SJSA1 (cell line): ENCODE results near the gene BANK1. TPM values are rescaled to one million over a fixed set of nuclear protein-coding genes. Genes with fewer than 3 reads are reported as not detected.

Experiments used
- DNase-seq, 2 experiments: peaks; one replicate each; pipeline ENCODE4 v3.0.0-alpha.2; 2015 to 2020; ENCODE audit warnings: low spot score in 2 of 2, low read depth in 1 of 2
- H3K27ac ChIP-seq: fragments of 250-450 bp; sonication (Bioruptor Pico); 2 replicates; pipeline ENCODE4 v1.5.1; 2020; ENCODE audit warnings: mild to moderate bottlenecking, moderate library complexity
- H3K27me3 ChIP-seq: fragments of 250-450 bp; sonication (Bioruptor Pico); replicated peaks from 2 replicates; pipeline ENCODE4 v1.5.1; 2020; ENCODE audit warnings: mild to moderate bottlenecking, moderate library complexity
- H3K36me3 ChIP-seq: fragments of 250-450 bp; sonication (Bioruptor Pico); 2 replicates; pipeline ENCODE4 v1.5.1; 2020; ENCODE audit warnings: mild to moderate bottlenecking
- H3K4me1 ChIP-seq: fragments of 250-450 bp; sonication (Bioruptor Pico); replicated peaks from 2 replicates; pipeline ENCODE4 v1.6.1; 2021; ENCODE audit warnings: mild to moderate bottlenecking
- H3K4me3 ChIP-seq: fragments of 250-450 bp; sonication (Bioruptor Pico); 2 replicates; pipeline ENCODE4 v1.5.1; 2020; ENCODE audit warnings: mild to moderate bottlenecking
- H3K9me3 ChIP-seq: fragments of 250-450 bp; sonication (Bioruptor Pico); replicated peaks from 2 replicates; pipeline ENCODE4 v1.5.1; 2020; ENCODE audit warnings: mild to moderate bottlenecking
- total RNA-seq: library from RNA; depleted of rRNA; stranded (reverse); fragments of >200 nt; shearing (Covaris generic); gene quantifications from 2 replicates; pipeline ENCODE4 v1.2.3, GENCODE V29; 2014

The BANK1 gene
- total RNA-seq, 1 experiment from 2014 or later = not detected

GRCh38 chr4:102055805-102056204 is 265.3 kb downstream of the BANK1 start:
- Histone ChIP-seq H3K4me3 (no peak overlapping the region), H3K4me1 (peaks cover 9% of the 10 kb centered on the region; the same call in 1 of the 2 replicates), H3K27ac (no peak overlapping the region), H3K36me3 (no peaks in the 10 kb centered on the region), H3K27me3 (no peaks in the 10 kb centered on the region), H3K9me3 (no peaks in the 10 kb centered on the region)
- no peak for DNase-seq

- no peak for DNase-seq
- H3K27me3 ChIP-seq = no peaks in the 10 kb centered on the region
- H3K4me3 ChIP-seq = no peak overlapping the region
- H3K27ac ChIP-seq = no peak overlapping the region
- no peaks in the 10 kb centered on the region for H3K9me3 ChIP-seq
- H3K4me1 ChIP-seq = peaks cover 9% of the 10 kb centered on the region; the same call in 1 of the 2 replicates
- no peaks in the 10 kb centered on the region for H3K36me3 ChIP-seq
These were observed 266.6 kb downstream of the BANK1 start for GRCh38 chr4:102057122-102057521.

- Histone ChIP-seq H3K36me3 (no peaks in the 10 kb centered on the region), H3K4me1 (peaks cover 9% of the 10 kb centered on the region; the same call in 1 of the 2 replicates), H3K27ac (no peak overlapping the region), H3K9me3 (no peaks in the 10 kb centered on the region), H3K27me3 (no peaks in the 10 kb centered on the region), H3K4me3 (no peak overlapping the region)
- DNase-seq = no peak
These were observed 270.6 kb downstream of the BANK1 start for GRCh38 chr4:102061133-102061532.

DNA sequence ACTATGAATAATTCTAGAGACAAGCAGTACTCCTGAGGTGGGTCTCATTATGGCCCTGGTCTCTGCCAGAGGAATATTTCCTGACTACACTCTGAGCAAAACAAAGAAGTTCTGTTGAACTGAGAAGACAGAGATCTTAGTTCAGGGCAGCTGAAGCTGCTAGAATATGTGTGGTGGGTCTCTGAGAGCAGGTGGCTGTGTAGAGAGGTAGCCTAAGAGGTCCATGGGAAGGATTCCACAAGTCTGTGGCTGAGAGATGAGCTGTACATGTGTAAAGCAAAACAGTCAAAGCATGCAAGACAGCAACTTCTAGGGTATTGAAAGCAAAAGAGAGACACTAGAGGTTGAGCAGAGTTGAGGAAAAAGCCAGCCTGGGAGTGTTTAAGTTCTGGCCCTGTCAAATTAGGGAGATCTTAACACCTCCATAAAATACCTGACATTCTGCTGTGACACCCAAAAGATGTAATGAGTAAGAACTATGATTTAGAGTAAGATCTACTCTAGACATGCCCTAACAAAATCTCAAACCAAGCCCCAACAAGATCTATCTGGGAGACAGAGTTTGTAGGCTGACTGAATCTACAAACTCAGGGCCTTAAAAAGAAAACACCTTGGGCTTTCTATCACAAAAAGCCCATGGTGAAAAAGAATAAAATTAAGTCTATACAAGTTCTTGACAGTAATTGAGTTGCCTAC is 274.4 kb downstream of the BANK1 start:
- no peak for DNase-seq
- Histone ChIP-seq H3K9me3 (no peaks in the 10 kb centered on the region), H3K36me3 (no peaks in the 10 kb centered on the region), H3K27me3 (no peaks in the 10 kb centered on the region), H3K4me1 (peaks cover 1% of the 10 kb centered on the region; the same call in 1 of the 2 replicates), H3K27ac (no peak overlapping the region), H3K4me3 (no peak overlapping the region)

GRCh38 chr4:102076622-102077021 is 286.1 kb downstream of the BANK1 start:
- Histone ChIP-seq H3K4me3 (no peak overlapping the region), H3K27ac (no peak overlapping the region), H3K27me3 (no peaks in the 10 kb centered on the region), H3K9me3 (no peaks in the 10 kb centered on the region), H3K36me3 (no peaks in the 10 kb centered on the region), H3K4me1 (no peaks in the 10 kb centered on the region)
- no peak for DNase-seq

DNA sequence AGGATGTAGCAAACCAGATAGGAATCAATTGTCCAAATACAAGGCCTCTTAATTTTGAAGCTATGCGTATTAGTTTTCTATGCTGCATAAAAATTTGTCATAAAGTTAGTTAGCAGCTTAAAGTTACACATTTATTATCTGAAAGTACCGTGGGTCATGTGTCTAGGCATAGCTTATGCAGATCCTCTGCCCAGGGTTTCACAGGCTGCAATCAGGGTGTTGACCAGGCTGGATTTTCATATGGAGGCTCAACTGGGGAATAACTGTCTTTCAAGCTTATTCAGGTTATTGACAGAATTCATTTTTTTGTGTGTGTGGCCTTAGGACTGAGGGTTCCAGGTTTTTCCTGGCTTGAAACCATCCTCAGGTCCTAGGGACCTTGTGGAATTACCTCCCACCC is 289.7 kb downstream of the BANK1 start:
- H3K27me3 ChIP-seq = no peaks in the 10 kb centered on the region
- H3K4me3 ChIP-seq = no peak overlapping the region
- no peaks in the 10 kb centered on the region for H3K36me3 ChIP-seq
- no peaks in the 10 kb centered on the region for H3K4me1 ChIP-seq
- no peaks in the 10 kb centered on the region for H3K9me3 ChIP-seq
- no peak for DNase-seq
- H3K27ac ChIP-seq = no peak overlapping the region

GRCh38 chr4:102089850-102090621 is 299.5 kb downstream of the BANK1 start:
- DNase-seq = no peak
- Histone ChIP-seq H3K36me3 (no peaks in the 10 kb centered on the region), H3K27ac (no peak overlapping the region), H3K4me3 (no peak overlapping the region), H3K4me1 (no peaks in the 10 kb centered on the region), H3K9me3 (no peaks in the 10 kb centered on the region), H3K27me3 (no peaks in the 10 kb centered on the region)

GRCh38 chr4:102091656-102092055 is 301.1 kb downstream of the BANK1 start:
- Histone ChIP-seq H3K9me3 (no peaks in the 10 kb centered on the region), H3K27ac (no peak overlapping the region), H3K36me3 (no peaks in the 10 kb centered on the region), H3K4me3 (no peak overlapping the region), H3K27me3 (no peaks in the 10 kb centered on the region), H3K4me1 (no peaks in the 10 kb centered on the region)
- no peak for DNase-seq

DNA sequence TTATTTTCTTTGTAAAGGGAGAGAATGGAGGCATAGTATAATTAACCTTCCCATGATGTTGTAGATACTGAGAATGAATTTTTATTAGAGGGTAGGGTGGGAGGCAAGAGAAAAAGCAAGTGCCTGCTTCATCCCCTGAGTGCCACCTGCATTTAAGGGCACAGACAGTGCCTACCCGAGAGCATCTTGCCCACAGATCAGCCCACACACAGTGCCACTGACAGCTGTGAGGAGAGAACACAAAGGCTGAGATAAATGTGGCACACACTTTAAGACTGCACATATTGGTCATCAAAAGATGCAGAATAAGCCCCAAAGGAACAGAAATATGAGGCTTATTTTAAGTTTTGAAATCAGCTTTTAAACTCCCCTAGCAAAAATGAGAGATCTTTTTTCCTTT is 304.0 kb downstream of the BANK1 start:
- H3K36me3 ChIP-seq = no peaks in the 10 kb centered on the region
- no peak overlapping the region for H3K27ac ChIP-seq
- DNase-seq = no peak
- H3K4me1 ChIP-seq = no peaks in the 10 kb centered on the region
- no peak overlapping the region for H3K4me3 ChIP-seq
- H3K27me3 ChIP-seq = no peaks in the 10 kb centered on the region
- H3K9me3 ChIP-seq = no peaks in the 10 kb centered on the region

GRCh38 chr4:102103368-102103767 is 312.8 kb downstream of the BANK1 start:
- Histone ChIP-seq H3K4me3 (no peak overlapping the region), H3K4me1 (no peaks in the 10 kb centered on the region), H3K36me3 (no peaks in the 10 kb centered on the region), H3K27me3 (no peaks in the 10 kb centered on the region), H3K9me3 (no peaks in the 10 kb centered on the region; the same call in 1 of the 2 replicates), H3K27ac (no peak overlapping the region)
- DNase-seq = no peak

- no peak overlapping the region for H3K27ac ChIP-seq
- DNase-seq = no peak
- H3K4me3 ChIP-seq = no peak overlapping the region
- no peaks in the 10 kb centered on the region for H3K36me3 ChIP-seq
- no peaks in the 10 kb centered on the region for H3K27me3 ChIP-seq
- no peaks in the 10 kb centered on the region for H3K4me1 ChIP-seq
- no peaks in the 10 kb centered on the region; the same call in 1 of the 2 replicates for H3K9me3 ChIP-seq
These were observed 313.7 kb downstream of the BANK1 start for GRCh38 chr4:102104278-102104677.

DNA sequence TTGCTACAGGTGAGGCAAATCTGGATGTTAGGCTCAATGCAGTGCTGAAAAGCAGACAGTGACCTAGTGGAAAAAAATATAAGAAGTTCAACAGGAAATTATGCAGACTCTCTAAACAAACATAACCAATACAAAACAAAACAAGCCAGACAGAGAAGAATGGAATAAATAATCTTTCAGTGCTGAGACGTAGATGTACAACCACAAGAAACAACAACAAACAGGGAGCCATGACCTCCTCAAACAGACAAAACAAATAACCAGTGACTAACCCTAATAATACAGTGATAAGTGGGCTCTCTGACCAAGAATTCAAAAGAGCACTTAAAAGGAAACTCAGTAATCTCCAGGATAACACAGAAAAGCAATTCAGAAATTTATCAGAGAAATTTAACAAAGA is 315.5 kb downstream of the BANK1 start:
- no peak overlapping the region for H3K4me3 ChIP-seq
- H3K27me3 ChIP-seq = no peaks in the 10 kb centered on the region
- DNase-seq = no peak
- no peaks in the 10 kb centered on the region; the same call in 1 of the 2 replicates for H3K9me3 ChIP-seq
- H3K4me1 ChIP-seq = no peaks in the 10 kb centered on the region
- H3K36me3 ChIP-seq = no peaks in the 10 kb centered on the region
- no peak overlapping the region for H3K27ac ChIP-seq

GRCh38 chr4:102114118-102114630 is 323.6 kb downstream of the BANK1 start:
- Histone ChIP-seq H3K4me1 (no peaks in the 10 kb centered on the region), H3K36me3 (no peaks in the 10 kb centered on the region), H3K4me3 (no peak overlapping the region), H3K27ac (no peak overlapping the region), H3K27me3 (no peaks in the 10 kb centered on the region), H3K9me3 (no peaks in the 10 kb centered on the region)
- DNase-seq = no peak

- no peaks in the 10 kb centered on the region for H3K36me3 ChIP-seq
- 0 out of 2 replicates have a peak, but pooled peaks cover 5% of the 10 kb centered on the region for H3K9me3 ChIP-seq
- DNase-seq = no peak
- no peak overlapping the region for H3K4me3 ChIP-seq
- no peaks in the 10 kb centered on the region for H3K4me1 ChIP-seq
- H3K27ac ChIP-seq = no peak overlapping the region
- H3K27me3 ChIP-seq = no peaks in the 10 kb centered on the region
These were observed 325.6 kb downstream of the BANK1 start for GRCh38 chr4:102116121-102116520.
